IMR-90 (cell line): ENCODE data around the gene MPIG6B. TPM values are rescaled to one million over a fixed set of nuclear protein-coding genes. Genes with fewer than 3 reads are reported as not detected.

Experiments used
- ATAC-seq: fragments of 200-7000 bp; cut with Tn5 transposase; 2 replicates; pipeline ENCODE4 v1.9.1; 2020; ENCODE audit warnings: low read depth, mild to moderate bottlenecking, moderate library complexity
- BruUV-seq: library from RNA; stranded (reverse); fragments of 400-500 nt; replicated peaks from 2 replicates; lab custom pipeline; 2021; lab: Mats Ljungman, UMichigan
- CTCF ChIA-PET: fragments of 300-600 bp; formaldehyde crosslinking; extraction: SDS; loops from one replicate; lab custom pipeline; 2021; ENCODE audit warnings: antibody characterized with exemption; lab: Yijun Ruan, JAX
- POLR2A ChIA-PET: fragments of 300-600 bp; sonication (Branson Sonifier 250); formaldehyde crosslinking; loops from one replicate; lab custom pipeline; 2022; ENCODE audit warnings: antibody characterized with exemption; ENCODE audit not compliant: unreplicated experiment; lab: Charles Lee
- DNase-seq: peaks from one replicate; pipeline ENCODE4 v3.0.0; 2013
- H2AFZ ChIP-seq: replicated peaks from 2 replicates; pipeline ENCODE3; 2013; ENCODE audit warnings: low read length, mild to moderate bottlenecking; ENCODE audit not compliant: poor library complexity
- H2AK5ac ChIP-seq: 2 replicates; pipeline ENCODE4 v1.6.1; 2013; ENCODE audit warnings: low read depth, low read length, inconsistent platforms
- H2AK9ac ChIP-seq: replicated peaks from 2 replicates; pipeline ENCODE3; 2013; ENCODE audit warnings: mild to moderate bottlenecking, low read depth, low read length, moderate library complexity; ENCODE audit not compliant: poor library complexity
- H2BK120ac ChIP-seq: 2 replicates; pipeline ENCODE4 v1.6.1; 2013; ENCODE audit warnings: low read depth, low read length, inconsistent platforms
- H2BK15ac ChIP-seq: 3 replicates; pipeline ENCODE4 v1.6.1; 2013; ENCODE audit warnings: low read depth, low read length, inconsistent platforms
- H2BK20ac ChIP-seq: 2 replicates; pipeline ENCODE4 v1.6.1; 2013; ENCODE audit warnings: low read depth, mild to moderate bottlenecking, inconsistent platforms, low read length, moderate library complexity
- H2BK5ac ChIP-seq: 2 replicates; pipeline ENCODE4 v1.6.1; 2013; ENCODE audit warnings: mild to moderate bottlenecking, low read depth, low read length, inconsistent platforms; ENCODE audit not compliant: poor library complexity, severe bottlenecking
- H3K14ac ChIP-seq: replicated peaks from 2 replicates; pipeline ENCODE4 v1.6.1; 2013; ENCODE audit warnings: low read depth, low read length, inconsistent platforms
- H3K18ac ChIP-seq: 2 replicates; pipeline ENCODE4 v1.6.1; 2013; ENCODE audit warnings: low read depth, low read length, control low read depth
- H3K23ac ChIP-seq: 2 replicates; pipeline ENCODE4 v1.6.1; 2013; ENCODE audit warnings: low read depth, low read length, inconsistent platforms
- H3K27ac ChIP-seq: 2 replicates; pipeline ENCODE4 v1.5.1; 2013; ENCODE audit warnings: mild to moderate bottlenecking, control low read depth, low read length; ENCODE audit not compliant: insufficient read depth
- H3K27me3 ChIP-seq: 2 replicates; pipeline ENCODE4 v1.6.1; 2013; ENCODE audit warnings: low read length; ENCODE audit not compliant: control insufficient read depth, insufficient read depth
- H3K36me3 ChIP-seq: 2 replicates; pipeline ENCODE4 v1.6.1; 2013; ENCODE audit warnings: low read length, mixed read lengths; ENCODE audit not compliant: control insufficient read depth, insufficient read depth
- H3K4ac ChIP-seq: 2 replicates; pipeline ENCODE4 v1.6.1; 2013; ENCODE audit warnings: low read depth, low read length, inconsistent platforms
- H3K4me1 ChIP-seq: 2 replicates; pipeline ENCODE4 v1.6.1; 2013; ENCODE audit warnings: low read length, mixed read lengths; ENCODE audit not compliant: control insufficient read depth, insufficient read depth
- H3K4me2 ChIP-seq: 2 replicates; pipeline ENCODE4 v1.6.1; 2013; ENCODE audit warnings: low read depth, mild to moderate bottlenecking, control low read depth, low read length, moderate library complexity
- H3K4me3 ChIP-seq: 2 replicates; pipeline ENCODE4 v1.5.1; 2013; ENCODE audit warnings: low read depth, mild to moderate bottlenecking, control low read depth, low read length, moderate library complexity; ENCODE audit not compliant: insufficient read depth
- H3K56ac ChIP-seq: 2 replicates; pipeline ENCODE4 v1.6.1; 2013; ENCODE audit warnings: low read length, inconsistent platforms; ENCODE audit not compliant: insufficient read depth; ENCODE audit errors: extremely low read depth
- H3K79me1 ChIP-seq, 2 experiments: 2 replicates each; pipeline ENCODE4 v1.6.1; 2013; ENCODE audit warnings: low read length in 2 of 2, inconsistent platforms in 1 of 2, low read depth in 1 of 2
- H3K9ac ChIP-seq: 2 replicates; pipeline ENCODE4 v1.6.1; 2013; ENCODE audit warnings: low read depth, low read length, control low read depth
- H3K9me1 ChIP-seq: 2 replicates; pipeline ENCODE4 v1.6.1; 2013; ENCODE audit warnings: low read length, inconsistent platforms; ENCODE audit not compliant: insufficient read depth
- H3K9me3 ChIP-seq: 2 replicates; pipeline ENCODE4 v1.6.1; 2013; ENCODE audit warnings: low read length; ENCODE audit not compliant: control insufficient read depth, insufficient read depth
- H4K20me1 ChIP-seq: 2 replicates; pipeline ENCODE4 v1.6.1; 2013; ENCODE audit warnings: low read length, inconsistent platforms; ENCODE audit not compliant: insufficient read depth
- H4K5ac ChIP-seq: 2 replicates; pipeline ENCODE4 v1.6.1; 2013; ENCODE audit warnings: mild to moderate bottlenecking, low read depth, low read length, control low read depth
- H4K8ac ChIP-seq, 2 experiments: 2 replicates each; pipeline ENCODE4 v1.6.1; 2013; ENCODE audit warnings: low read depth in 2 of 2, low read length in 2 of 2, control low read depth in 1 of 2, inconsistent platforms in 1 of 2
- H4K91ac ChIP-seq: 2 replicates; pipeline ENCODE4 v1.6.1; 2013; ENCODE audit warnings: low read depth, low read length, inconsistent platforms; ENCODE audit not compliant: insufficient read depth
- BHLHE40 ChIP-seq: fragments of 150-350 bp; IDR thresholded peaks from 2 replicates; pipeline ENCODE4 v1.6.1; 2016; ENCODE audit warnings: mild to moderate bottlenecking, low read depth, low read length
- CEBPB ChIP-seq: IDR thresholded peaks from 2 replicates; pipeline ENCODE4 v1.6.1; 2012; ENCODE audit warnings: low read depth, low read length, improper control_type of control experiment
- CHD1 ChIP-seq: IDR thresholded peaks from 2 replicates; pipeline ENCODE4 v1.6.1; 2012; ENCODE audit warnings: low read depth, low read length, improper control_type of control experiment
- MAFK ChIP-seq: IDR thresholded peaks from 2 replicates; pipeline ENCODE4 v1.6.1; 2012; ENCODE audit warnings: low read depth, low read length, improper control_type of control experiment
- MAZ ChIP-seq: IDR thresholded peaks from 2 replicates; pipeline ENCODE4 v1.6.1; 2012; ENCODE audit warnings: low read depth, mild to moderate bottlenecking, low read length, improper control_type of control experiment, moderate library complexity, borderline replicate concordance
- MXI1 ChIP-seq: IDR thresholded peaks from 2 replicates; pipeline ENCODE4 v1.6.1; 2012; ENCODE audit warnings: low read depth, mild to moderate bottlenecking, low read length, moderate library complexity, borderline replicate concordance
- RAD21 ChIP-seq: IDR thresholded peaks from 2 replicates; pipeline ENCODE4 v1.6.1; 2012; ENCODE audit warnings: low read length, improper control_type of control experiment
- RCOR1 ChIP-seq: IDR thresholded peaks from 2 replicates; pipeline ENCODE4 v1.6.1; 2012; ENCODE audit warnings: mild to moderate bottlenecking, low read length, improper control_type of control experiment; ENCODE audit not compliant: insufficient replicate concordance
- RFX5 ChIP-seq: IDR thresholded peaks from 2 replicates; pipeline ENCODE4 v1.8.0; 2012; ENCODE audit warnings: low read depth, mild to moderate bottlenecking, low read length, moderate library complexity
- SMC3 ChIP-seq: fragments of 150-350 bp; IDR thresholded peaks from 2 replicates; pipeline ENCODE4 v1.6.1; 2016; ENCODE audit warnings: low read depth, mild to moderate bottlenecking, antibody characterized with exemption, low read length, moderate library complexity
- USF2 ChIP-seq: fragments of 150-350 bp; IDR thresholded peaks from 2 replicates; pipeline ENCODE4 v1.6.1; 2017; ENCODE audit warnings: mild to moderate bottlenecking, antibody characterized with exemption, low read length, low read depth
- WGBS, 2 experiments: methylation state at CpG; one replicate each; pipeline versions ENCODE4 v1.1.5 to v1.1.7; 2013; ENCODE audit warnings: missing lambda C conversion rate in 2 of 2; ENCODE audit not compliant: insufficient read length in 1 of 2; ENCODE audit errors: extremely low coverage in 2 of 2; 5-methylcytosine and 5-hydroxymethylcytosine counted together
- dilution Hi-C: fragments of 300-500 bp; cut with HindIII; formaldehyde crosslinking; loops from one replicate; pipeline ENCODE4 v1.14.3; 2018; ENCODE audit warnings: low sequenced_read_pairs; ENCODE audit not compliant: unreplicated experiment
- in situ Hi-C: fragments of 300-500 bp; cut with MboI; formaldehyde crosslinking; loops from 3 replicates; pipeline ENCODE4 v1.14.3; 2019; ENCODE audit warnings: low sequenced_read_pairs, inconsistent platforms, mixed read lengths
- intact Hi-C: fragments of 100-400 bp; cut with micrococcal nuclease; formaldehyde crosslinking; loops from 2 replicates; pipeline ENCODE4 v1.10.0; 2022
- polyA plus RNA-seq, 3 experiments: library from polyadenylated mRNA; depleted of rRNA; stranded (reverse); fragments of >200 nt; gene quantifications; 2 replicates each; pipeline ENCODE4 v1.2.3, GENCODE V29; 2012; ENCODE audit warnings: low replicate concordance in 1 of 3
- total RNA-seq: library from RNA; depleted of rRNA; stranded (reverse); fragments of >200 nt; gene quantifications from 2 replicates; pipeline ENCODE4 v1.2.3, GENCODE V29; 2012
- TF ChIP-seq, protein P1 (sequence below): conservative IDR thresholded peaks from 2 replicates; pipeline ENCODE4 v1.5.1; 2012; ENCODE audit warnings: mild to moderate bottlenecking, low read depth, low read length, improper control_type of control experiment

Gene MPIG6B
- total and polyA plus RNA-seq, 2 of the 4 experiments (the other 2 are of a cell fraction): not detected

- no peak overlapping the region for H3K27ac ChIP-seq
- in situ Hi-C loops: no loop called here
- no peak overlapping the region for H4K5ac ChIP-seq
- ChIA-PET CTCF (no interaction called here), POLR2A (interaction anchor here (0.5 kb wide), 1 partner anchor 11 kb away, joined by 3 read pairs; no protein-coding TSS in a partner anchor)
- 0 out of 2 replicates have a peak overlapping the region, but pooled peaks have one; percentile 20 for H3K23ac ChIP-seq
- ATAC-seq (no peak), DNase-seq (no peak)
- no peaks in the 10 kb centered on the region for H3K9me3 ChIP-seq
- H4K91ac ChIP-seq: no peak overlapping the region
- no peak overlapping the region for H3K56ac ChIP-seq
- no peak overlapping the region for H2BK5ac ChIP-seq
- peak overlapping the region; percentile 58; the same call in 1 of the 2 replicates for H3K14ac ChIP-seq
- peaks cover 17% of the 10 kb centered on the region for H4K20me1 ChIP-seq
- no TSS peak for BruUV-seq
- peak overlapping the region; percentile 29; the same call in 1 of the 2 replicates for H3K9ac ChIP-seq
- peak overlapping the region; percentile 92 for H3K4me2 ChIP-seq
- 0 out of 2 replicates have a peak overlapping the region, but pooled peaks have one; percentile 92 for H3K4ac ChIP-seq
- peak overlapping the region; percentile 96 for H2AFZ ChIP-seq
- H2BK120ac ChIP-seq: no peak overlapping the region
- H2AK9ac ChIP-seq: peak overlapping the region; percentile 99
- no peak overlapping the region for H3K18ac ChIP-seq
- intact Hi-C loops: loop anchor here (2.0 kb wide), 2 partner anchors 47 to 103 kb away; partner anchors contain the start of gene LY6G5C
- no peak overlapping the region for H4K8ac ChIP-seq
- H3K4me1 ChIP-seq: peaks cover 3% of the 10 kb centered on the region
- 91% methylated on average over 10 of the region's 41 CpGs; no CpG with 5 or more reads in 1 of the 2 experiments for WGBS, 2 experiments
- no peak overlapping the region for H2BK20ac ChIP-seq
- H3K36me3 ChIP-seq: peaks cover 35% of the 10 kb centered on the region
- peak overlapping the region; percentile 85 for H3K4me3 ChIP-seq
- peak overlapping the region; percentile 75; the same call in 1 of the 2 replicates for H2AK5ac ChIP-seq
- H2BK15ac ChIP-seq: no peak overlapping the region
- H3K9me1 ChIP-seq: no peaks in the 10 kb centered on the region
- dilution Hi-C loops: no loop called here
- no peaks in the 10 kb centered on the region for H3K27me3 ChIP-seq
- H3K79me1 ChIP-seq: peaks cover 0 to 35% of the 10 kb centered on the region in 2 experiments; a peak in 2 of 4 replicates
- TF ChIP-seq, protein P1, sequence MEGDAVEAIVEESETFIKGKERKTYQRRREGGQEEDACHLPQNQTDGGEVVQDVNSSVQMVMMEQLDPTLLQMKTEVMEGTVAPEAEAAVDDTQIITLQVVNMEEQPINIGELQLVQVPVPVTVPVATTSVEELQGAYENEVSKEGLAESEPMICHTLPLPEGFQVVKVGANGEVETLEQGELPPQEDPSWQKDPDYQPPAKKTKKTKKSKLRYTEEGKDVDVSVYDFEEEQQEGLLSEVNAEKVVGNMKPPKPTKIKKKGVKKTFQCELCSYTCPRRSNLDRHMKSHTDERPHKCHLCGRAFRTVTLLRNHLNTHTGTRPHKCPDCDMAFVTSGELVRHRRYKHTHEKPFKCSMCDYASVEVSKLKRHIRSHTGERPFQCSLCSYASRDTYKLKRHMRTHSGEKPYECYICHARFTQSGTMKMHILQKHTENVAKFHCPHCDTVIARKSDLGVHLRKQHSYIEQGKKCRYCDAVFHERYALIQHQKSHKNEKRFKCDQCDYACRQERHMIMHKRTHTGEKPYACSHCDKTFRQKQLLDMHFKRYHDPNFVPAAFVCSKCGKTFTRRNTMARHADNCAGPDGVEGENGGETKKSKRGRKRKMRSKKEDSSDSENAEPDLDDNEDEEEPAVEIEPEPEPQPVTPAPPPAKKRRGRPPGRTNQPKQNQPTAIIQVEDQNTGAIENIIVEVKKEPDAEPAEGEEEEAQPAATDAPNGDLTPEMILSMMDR: no peak
- no peak for TF ChIP-seq RCOR1
- TF ChIP-seq SMC3: no peak
- no peak for TF ChIP-seq RFX5
- no peak for TF ChIP-seq CHD1
- no peak for TF ChIP-seq BHLHE40
- no peak for TF ChIP-seq CEBPB
- no peak for TF ChIP-seq MXI1
- no peak for TF ChIP-seq MAZ
- no peak for TF ChIP-seq MAFK
- no peak for TF ChIP-seq RAD21
- TF ChIP-seq USF2: no peak
These were observed 4.8 kb downstream of the MPIG6B start for GRCh38 chr6:31727717-31728671.
